ENCODE measurements around the gene PIEZO2.

Gene PIEZO2

GRCh38 chr18:11055721-11056120, 93.6 kb downstream of the PIEZO2 start:
- no peak for DNase-seq

- no peak for DNase-seq
These were observed 94.9 kb downstream of the PIEZO2 start for GRCh38 chr18:11054497-11054896.

GRCh38 chr18:11053293-11053692, 96.1 kb downstream of the PIEZO2 start:
- DNase-seq = no peak

GRCh38 chr18:11052800-11053199, 96.6 kb downstream of the PIEZO2 start:
- DNase-seq = peak; percentile 10

GRCh38 chr18:11051462-11051861, 97.9 kb downstream of the PIEZO2 start:
- DNase-seq = no peak

- no peak for DNase-seq
These were observed 98.4 kb downstream of the PIEZO2 start for GRCh38 chr18:11050966-11051365.

- DNase-seq = no peak
These were observed 101.6 kb downstream of the PIEZO2 start for GRCh38 chr18:11047817-11048216.

GRCh38 chr18:11047156-11047555, 102.2 kb downstream of the PIEZO2 start:
- DNase-seq = no peak

- no peak for DNase-seq
These were observed 103.2 kb downstream of the PIEZO2 start for GRCh38 chr18:11046140-11046539.

- DNase-seq = no peak
These were observed 105.7 kb downstream of the PIEZO2 start for GRCh38 chr18:11043694-11044093.

- DNase-seq = no peak
These were observed 107.1 kb downstream of the PIEZO2 start for GRCh38 chr18:11042247-11042646.

GRCh38 chr18:11040823-11041656, 108.3 kb downstream of the PIEZO2 start:
- DNase-seq = no peak

- DNase-seq = no peak
These were observed 109.0 kb downstream of the PIEZO2 start for GRCh38 chr18:11040359-11040758.

- no peak for DNase-seq
These were observed 111.7 kb downstream of the PIEZO2 start for GRCh38 chr18:11037533-11038240.

- DNase-seq = no peak
These were observed 113.4 kb downstream of the PIEZO2 start for GRCh38 chr18:11035814-11036495.

GRCh38 chr18:11035376-11035775, 114.0 kb downstream of the PIEZO2 start:
- no peak for DNase-seq

GRCh38 chr18:11034884-11035283, 114.5 kb downstream of the PIEZO2 start:
- DNase-seq = no peak

GRCh38 chr18:11033503-11033902, 115.9 kb downstream of the PIEZO2 start:
- DNase-seq = no peak

GRCh38 chr18:11031966-11032365, 117.4 kb downstream of the PIEZO2 start:
- no peak for DNase-seq

GRCh38 chr18:11029021-11029420, 120.3 kb downstream of the PIEZO2 start:
- DNase-seq = no peak

- DNase-seq = no peak
These were observed 121.5 kb downstream of the PIEZO2 start for GRCh38 chr18:11027862-11028261.

GRCh38 chr18:11025671-11026070, 123.7 kb downstream of the PIEZO2 start:
- DNase-seq = no peak

GRCh38 chr18:11024928-11025669, 124.3 kb downstream of the PIEZO2 start:
- DNase-seq = no peak

Measured in NCI-H774 (cell line).